Activated CD4-positive, alpha-beta T cell treated with anti-CD3 and anti-CD28 coated beads, Interleukin-2, amount 50 U/mL, for 1 hour (primary cell): Measurements from ENCODE around the gene ADAMTS2.

Source experiments
- DNase-seq: peaks from one replicate; pipeline ENCODE4 v3.0.0-alpha.2; 2020

Gene ADAMTS2

GRCh38 chr5:179151286-179152118 is 193.8 kb downstream of the ADAMTS2 start:
- no peak for DNase-seq

GRCh38 chr5:179150011-179150410 is 195.2 kb downstream of the ADAMTS2 start:
- no peak for DNase-seq

GRCh38 chr5:179149278-179149677 is 196.0 kb downstream of the ADAMTS2 start:
- DNase-seq: no peak

GRCh38 chr5:179148703-179149170 is 196.5 kb downstream of the ADAMTS2 start:
- DNase-seq: no peak

GRCh38 chr5:179147991-179148702 is 197.1 kb downstream of the ADAMTS2 start:
- DNase-seq: no peak

GRCh38 chr5:179146277-179146676 is 199.0 kb downstream of the ADAMTS2 start:
- peak; percentile 8 for DNase-seq

GRCh38 chr5:179143446-179143845 is 201.8 kb downstream of the ADAMTS2 start:
- DNase-seq: no peak

GRCh38 chr5:179142434-179143198 is 202.6 kb downstream of the ADAMTS2 start:
- no peak for DNase-seq

GRCh38 chr5:179141867-179142266 is 203.4 kb downstream of the ADAMTS2 start:
- no peak for DNase-seq

- no peak for DNase-seq
Observed at GRCh38 chr5:179140293-179140692, 205.0 kb downstream of the ADAMTS2 start.

GRCh38 chr5:179139936-179140235 is 205.4 kb downstream of the ADAMTS2 start:
- DNase-seq: no peak

GRCh38 chr5:179139111-179139935 is 205.9 kb downstream of the ADAMTS2 start:
- DNase-seq: no peak

GRCh38 chr5:179138568-179138925 is 206.7 kb downstream of the ADAMTS2 start:
- DNase-seq: no peak

GRCh38 chr5:179137643-179138567 is 207.4 kb downstream of the ADAMTS2 start:
- DNase-seq: no peak

- DNase-seq: no peak
Observed at GRCh38 chr5:179137016-179137642, 208.1 kb downstream of the ADAMTS2 start.

- DNase-seq: no peak
Observed at GRCh38 chr5:179135441-179136215, 209.6 kb downstream of the ADAMTS2 start.

GRCh38 chr5:179135006-179135405 is 210.3 kb downstream of the ADAMTS2 start:
- DNase-seq: no peak

- DNase-seq: no peak
Observed at GRCh38 chr5:179134511-179134910, 210.8 kb downstream of the ADAMTS2 start.

GRCh38 chr5:179132586-179133355 is 212.5 kb downstream of the ADAMTS2 start:
- DNase-seq: no peak
